HG03280 (cell line): ENCODE results near the gene WDR86.

Source experiments
- ATAC-seq: cut with Tn5 transposase; IDR thresholded peaks from one replicate; pipeline ENCODE4 v1.9.1; 2021; ENCODE audit warnings: mild to moderate bottlenecking, moderate library complexity; ENCODE audit not compliant: unreplicated experiment

The WDR86 gene, protein sequence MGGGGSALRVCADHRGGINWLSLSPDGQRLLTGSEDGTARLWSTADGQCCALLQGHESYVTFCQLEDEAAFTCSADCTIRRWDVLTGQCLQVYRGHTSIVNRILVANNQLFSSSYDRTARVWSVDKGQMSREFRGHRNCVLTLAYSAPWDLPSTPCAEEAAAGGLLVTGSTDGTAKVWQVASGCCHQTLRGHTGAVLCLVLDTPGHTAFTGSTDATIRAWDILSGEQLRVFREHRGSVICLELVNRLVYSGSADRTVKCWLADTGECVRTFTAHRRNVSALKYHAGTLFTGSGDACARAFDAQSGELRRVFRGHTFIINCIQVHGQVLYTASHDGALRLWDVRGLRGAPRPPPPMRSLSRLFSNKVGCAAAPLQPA

DNA sequence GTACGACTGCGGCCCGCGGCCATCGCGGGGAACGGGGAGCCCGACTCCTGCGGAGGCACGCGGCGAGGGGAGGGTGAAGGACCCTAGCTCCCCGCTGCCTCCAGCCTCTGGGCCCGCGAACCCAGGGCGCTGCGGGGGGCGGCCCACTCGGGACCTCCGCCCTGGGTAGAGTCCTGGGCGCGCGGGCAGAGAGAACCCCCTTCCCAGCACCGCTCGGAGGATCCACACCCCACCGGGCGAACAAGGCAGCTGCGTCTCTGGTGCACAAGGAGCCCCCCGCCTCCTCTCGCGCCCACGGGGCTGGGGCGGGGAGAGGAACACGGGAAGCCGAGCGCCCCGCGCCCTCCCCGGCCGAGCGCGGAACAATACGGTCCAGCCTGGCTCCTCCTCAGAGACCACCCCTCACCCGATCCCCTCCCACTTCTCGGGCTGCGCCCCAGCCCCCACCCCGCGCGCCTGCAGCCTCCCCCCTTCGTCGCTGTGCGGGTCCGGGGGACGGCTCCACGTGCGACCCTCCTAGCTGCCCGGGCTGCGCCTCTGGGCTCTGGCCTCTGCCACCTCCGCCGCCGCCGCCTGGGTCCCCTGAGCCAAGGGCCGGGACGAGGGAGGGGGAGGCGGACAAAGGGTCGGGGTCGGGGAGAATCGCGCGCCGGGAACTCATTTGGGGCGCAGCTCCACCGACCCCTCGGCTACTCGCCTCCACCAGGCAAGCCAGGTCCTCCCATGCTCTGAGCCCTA lies at the start of gene WDR86:
Gene WDR86 (minus strand): TSS at position 372 of the 738 bp plus-strand sequence. CDS start 449 bp downstream, outside the sequence.
- ATAC-seq: no peak

DNA sequence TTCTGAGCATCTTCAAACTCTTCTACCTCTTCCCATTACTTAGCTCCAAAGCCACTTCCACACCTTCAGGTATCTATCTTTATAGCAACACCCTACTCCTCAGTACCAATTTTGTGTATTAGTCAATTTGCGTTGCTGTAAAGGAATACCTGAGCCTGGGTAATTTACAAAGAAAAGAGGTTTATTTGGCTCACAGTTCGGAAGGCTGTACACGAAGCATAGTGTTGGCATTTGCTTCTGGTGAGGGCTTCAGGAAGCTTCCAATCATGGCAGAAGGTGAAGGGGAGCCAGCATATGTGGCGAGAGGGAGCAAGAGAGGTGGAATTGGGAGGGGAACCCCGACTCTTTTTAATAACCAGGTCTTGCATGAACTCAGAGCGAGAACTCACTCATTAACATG lies 47.7 kb upstream of the WDR86 start:
- no peak for ATAC-seq

DNA sequence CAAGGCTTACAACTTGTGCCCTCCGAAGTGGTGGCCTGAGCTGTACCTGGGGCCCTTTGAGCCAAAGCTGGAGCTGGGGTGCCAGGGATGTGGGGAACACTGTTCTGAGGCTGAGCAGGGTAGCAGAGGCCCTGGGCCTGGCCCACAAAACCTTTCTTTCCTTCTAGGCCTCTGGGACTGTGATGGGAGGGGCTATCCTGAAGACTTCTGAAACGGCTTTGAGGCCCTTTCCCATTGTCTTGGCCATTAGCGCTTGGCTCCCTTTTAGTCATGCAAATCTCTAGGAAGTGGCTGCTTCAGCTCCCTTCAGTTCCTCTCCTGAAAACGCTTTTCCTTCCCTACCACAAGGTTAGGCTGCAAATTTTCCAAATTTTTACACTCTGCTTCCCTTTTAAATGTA lies 46.9 kb upstream of the WDR86 start:
- ATAC-seq: no peak

DNA sequence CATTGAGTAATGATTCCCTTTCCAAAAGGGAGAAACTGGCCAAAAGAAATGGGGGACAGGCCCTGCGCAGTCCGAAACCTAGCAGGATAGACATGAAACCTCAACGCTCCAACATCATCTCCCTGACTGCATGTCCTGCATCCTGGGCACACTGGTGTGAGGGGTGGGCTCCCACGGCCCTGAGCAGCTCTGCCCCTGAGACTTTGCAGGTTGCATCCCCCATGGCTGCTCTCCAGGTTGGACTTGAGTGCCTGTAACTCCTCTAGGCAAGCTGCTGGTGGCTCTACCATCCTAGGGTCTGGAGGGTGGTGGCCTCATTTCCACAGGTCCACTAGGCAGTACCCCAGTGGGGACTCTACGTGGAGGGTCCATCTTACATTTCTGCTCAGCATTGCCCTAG lies 46.4 kb upstream of the WDR86 start:
- ATAC-seq: no peak

DNA sequence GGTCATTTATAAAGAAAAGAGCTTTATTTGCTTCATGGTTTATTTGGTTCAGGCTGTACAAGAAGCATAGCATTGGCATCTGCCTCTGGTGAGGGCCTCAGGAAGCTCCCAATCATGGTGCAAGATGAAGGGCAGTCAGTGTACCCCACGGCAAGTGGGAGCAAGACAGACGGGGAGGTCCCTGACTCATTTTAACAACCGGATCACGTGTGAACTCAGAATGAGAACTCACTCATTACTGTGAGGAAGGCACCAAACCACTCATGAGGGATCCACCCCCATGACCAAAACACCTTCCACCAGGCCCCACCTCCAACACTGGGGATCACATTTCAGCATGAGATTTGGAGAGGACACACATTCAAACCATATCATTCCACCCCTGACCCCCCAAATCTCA lies 45.9 kb upstream of the WDR86 start:
- ATAC-seq: no peak

DNA sequence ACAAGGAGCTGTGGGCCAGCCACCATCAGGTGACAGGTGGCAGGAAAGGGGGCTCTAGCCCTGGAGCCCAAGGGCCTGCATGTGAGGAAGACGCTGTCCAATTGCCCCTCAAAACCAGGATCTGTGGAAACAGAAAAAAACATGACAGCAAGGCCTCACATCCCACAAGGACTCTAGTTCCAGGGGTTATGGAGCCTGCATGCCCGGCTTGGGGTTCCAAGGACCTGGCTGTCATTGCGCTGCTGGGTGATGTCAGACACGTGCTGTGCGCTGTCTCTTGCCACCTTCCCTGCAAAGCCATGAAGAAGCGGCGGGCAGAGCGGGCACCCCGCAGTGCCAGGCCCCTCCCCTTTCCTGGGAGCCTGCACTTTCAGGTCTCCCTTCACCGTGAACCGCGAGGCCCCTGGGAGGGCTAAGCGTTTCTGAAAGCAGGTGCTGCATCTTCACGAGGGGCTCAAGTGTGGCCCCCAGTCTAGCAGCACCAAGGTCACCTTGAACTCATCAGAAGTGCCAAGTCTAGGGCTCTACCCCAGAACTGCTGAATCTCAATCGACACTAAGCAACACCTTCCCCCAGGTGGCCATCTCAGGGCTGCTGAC lies 45.2 kb upstream of the WDR86 start:
- ATAC-seq: no peak

DNA sequence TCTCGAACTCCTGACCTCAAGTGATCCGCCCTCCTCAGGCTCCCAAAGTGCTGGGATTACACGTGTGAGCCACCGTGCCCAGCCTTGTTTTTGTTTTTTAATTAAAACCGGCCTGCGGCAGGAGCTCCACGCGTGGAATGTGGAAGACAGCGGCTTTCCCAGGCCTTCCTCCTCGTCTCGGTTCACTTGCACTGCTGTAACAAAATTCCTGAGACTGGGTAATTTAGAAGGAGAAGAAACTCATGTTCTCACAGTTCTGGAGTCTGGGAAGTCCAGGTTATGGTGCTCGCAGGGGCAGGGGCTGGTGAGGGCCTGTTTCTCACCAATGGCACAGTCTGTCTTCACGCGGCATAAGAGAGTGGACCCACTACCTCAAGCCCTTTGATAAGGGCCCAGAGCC lies 44.5 kb upstream of the WDR86 start:
- no peak for ATAC-seq

DNA sequence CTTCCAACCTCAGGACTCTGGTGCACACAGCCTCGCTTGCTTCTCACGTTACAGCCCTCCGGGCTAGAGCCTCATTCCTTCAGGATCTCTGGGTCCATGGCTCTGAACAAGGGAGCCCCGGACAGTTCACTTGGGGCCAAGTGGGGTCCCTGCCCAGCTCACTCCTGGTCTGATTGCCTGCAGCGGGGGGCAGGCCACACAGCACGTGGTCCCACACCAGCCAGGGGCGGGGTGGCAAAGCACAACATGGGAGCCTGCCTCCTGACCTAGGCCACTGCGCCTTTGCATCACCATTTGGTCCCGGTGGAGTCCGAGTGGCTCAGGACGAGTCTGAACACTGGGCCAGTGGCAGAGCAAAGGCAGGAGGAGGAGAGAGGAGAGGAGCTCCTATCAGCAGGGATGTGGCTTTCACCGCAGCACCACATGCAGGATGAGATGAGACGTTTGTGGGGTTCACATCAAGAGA lies 43.5 kb upstream of the WDR86 start:
- ATAC-seq: no peak

DNA sequence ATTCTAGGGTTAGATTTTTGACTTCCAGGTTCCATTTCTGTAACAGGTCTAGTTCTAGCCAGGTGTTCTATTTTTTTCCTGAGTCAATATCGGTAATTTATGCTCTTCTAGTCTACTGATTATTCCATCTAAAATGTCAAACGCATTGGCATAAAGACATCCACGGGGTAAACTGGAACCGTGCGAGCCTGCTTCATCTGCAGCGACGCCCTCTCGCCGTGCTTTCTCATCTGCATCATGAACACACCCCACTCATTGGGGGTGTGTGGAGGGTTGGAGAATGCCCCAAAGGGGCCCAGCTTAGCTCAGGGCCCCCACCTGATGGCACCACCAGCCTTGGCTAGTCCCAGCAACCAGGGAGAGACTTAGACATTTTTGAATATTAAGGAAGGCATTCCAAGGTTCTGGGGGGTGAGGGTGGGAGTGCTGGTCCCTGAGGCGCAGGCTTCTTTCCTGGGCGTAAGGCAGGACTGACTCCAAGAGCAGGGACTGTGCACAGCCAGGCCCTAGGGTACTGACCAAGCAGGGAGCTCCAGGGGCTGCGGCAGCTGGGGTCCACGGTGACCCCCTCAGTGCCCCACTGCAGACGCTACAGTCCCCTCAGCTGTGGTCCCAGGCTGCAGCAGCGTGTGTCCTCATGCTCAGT lies 43.0 kb upstream of the WDR86 start:
- no peak for ATAC-seq

DNA sequence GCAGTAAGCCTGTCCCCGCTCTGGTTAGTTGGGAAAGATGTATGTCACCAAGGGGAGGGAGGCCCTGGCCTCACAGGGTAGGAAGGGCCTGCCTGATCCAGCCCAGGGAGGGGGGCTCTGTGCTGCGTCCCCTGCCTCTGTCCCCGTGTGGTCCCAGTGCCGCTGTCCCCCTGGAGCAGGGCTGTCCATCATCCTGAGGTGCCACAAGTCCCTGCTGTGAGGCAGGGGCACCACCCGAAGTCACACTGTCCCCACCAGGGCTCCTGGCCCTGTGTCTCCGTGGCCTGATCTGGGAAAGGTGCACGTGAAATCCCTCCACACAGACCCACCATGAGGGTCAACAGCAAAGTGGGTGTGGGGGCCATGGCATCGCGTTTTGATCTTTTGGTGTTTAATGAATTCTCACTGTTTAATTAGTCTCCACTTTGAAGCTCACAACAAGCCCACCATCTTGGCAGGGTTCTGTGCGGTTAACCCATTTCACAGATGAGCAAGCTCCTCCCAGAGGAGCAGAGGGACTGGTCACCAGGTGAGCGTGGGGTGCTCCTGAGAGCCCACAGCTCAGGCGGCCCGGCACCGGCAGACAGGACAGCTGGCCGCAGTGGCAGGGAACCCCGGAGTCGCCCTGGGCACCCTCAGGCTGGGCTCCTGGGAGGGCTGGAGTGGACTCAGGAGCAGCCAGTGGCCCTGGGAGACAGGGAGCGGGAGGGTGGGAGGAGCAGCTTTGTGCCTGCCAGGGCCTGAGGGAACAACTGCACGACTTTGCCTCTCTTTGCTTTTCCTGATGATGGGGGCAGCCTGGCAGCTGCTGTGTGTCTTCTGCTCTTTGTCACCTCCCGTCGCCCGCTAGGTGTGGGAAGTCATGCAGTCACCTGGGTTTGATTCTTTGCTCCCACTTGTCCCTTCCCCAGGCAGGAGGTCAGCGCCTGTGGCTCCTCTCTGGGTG lies 42.1 kb upstream of the WDR86 start:
- no peak for ATAC-seq

DNA sequence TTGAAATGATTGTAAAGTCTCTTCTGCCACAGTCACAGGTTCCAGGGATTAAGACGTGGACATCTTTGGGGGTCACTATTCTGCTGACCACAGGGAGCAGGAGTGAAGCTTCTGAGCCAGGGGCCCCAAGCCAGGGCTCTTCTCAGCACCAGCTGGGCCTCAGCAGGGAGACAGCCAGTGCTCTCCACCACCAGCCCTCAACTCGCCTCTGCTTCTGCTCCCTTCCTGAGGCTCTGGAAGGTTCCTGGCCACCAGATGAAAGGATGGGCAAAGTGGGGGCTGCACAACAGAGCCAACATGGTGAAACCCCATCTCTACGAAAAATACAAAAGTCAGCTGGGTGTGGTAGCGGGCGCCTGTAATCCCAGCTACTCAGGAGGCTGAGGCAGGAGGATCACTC lies 41.3 kb upstream of the WDR86 start:
- no peak for ATAC-seq

DNA sequence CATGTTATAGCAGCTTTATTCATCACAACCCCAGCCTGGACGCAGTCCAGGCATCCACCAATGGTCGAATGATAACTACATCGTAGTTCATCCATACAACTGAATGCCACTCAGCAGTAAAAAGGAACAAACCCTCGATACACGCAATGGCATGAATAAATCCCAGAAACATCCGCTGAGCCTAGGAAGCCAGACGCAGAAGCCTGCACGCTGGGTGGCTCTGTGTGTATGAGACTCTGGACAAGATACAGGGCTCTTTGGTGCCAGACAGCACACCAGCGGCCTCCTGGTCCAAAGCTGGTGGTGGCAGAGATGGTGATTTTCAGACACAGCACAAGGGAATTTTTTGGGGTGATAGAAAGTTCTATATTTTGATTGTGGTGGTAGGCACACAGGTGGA lies 40.2 kb upstream of the WDR86 start:
- no peak for ATAC-seq

DNA sequence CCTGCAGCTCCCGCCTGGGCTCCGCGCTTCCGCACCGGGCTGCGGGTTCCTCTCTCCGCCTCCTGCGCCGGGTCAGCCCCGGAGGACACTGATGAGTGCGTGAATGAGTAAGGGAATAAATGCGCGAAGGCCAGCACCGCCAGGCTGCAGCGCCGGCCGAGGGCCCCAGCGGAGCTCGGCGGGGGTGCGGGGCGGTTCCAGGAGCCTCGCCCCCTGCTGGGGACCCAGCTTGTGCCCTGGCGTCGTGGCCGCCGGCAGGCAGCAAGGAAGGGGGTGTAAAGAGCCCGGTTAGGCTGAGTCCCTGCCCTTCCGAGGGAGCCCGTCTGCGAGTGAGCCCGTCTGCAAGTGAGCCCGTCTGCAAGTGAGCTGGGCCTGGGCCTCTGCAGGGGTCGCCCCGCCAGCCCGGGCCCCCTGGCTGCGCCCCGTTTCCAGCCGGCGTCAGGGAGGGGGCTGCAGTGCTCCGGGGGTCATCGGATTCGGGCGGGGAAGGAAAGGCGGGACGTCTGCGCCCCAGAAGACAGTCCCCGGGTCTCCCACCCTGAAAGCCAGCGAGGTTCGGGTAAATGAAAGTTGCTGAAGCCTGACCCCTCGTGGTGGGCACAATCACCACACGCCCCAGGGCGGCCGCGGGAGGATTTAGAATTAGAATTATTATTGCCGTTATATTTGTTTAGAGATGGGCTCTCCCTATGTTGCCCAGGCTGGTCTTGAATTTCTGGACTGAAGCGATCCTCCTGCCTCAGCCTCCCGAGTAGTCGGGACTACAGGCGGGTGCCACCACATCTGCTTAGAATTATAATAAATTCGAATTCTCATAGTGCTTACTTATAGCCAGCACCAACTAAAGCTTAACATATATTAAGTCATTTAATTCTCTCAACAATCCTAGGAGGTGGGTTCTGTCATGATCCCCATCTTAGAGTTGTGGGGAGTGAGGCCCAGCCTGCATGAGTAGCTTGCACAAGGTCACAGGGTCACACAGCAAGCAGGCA lies 38.7 kb upstream of the WDR86 start:
- ATAC-seq: peak; percentile 64

DNA sequence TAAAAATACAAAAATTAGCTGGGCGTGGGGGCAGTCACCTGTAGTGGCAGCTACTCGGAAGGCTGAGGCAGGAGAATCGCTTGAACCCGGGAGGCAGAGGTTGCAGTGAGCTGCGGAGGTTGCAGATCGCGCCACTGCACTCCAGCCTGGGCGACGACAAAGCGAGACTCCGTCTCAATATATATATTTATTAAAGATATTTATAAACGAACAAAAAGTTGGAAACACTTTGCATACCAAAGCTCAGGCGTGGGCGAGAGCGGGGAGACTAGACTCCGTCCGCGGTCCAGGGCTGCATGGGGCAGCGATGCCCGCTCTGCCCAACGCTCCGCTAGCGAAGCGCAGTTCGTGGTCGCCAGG lies 38.0 kb upstream of the WDR86 start:
- ATAC-seq: no peak

DNA sequence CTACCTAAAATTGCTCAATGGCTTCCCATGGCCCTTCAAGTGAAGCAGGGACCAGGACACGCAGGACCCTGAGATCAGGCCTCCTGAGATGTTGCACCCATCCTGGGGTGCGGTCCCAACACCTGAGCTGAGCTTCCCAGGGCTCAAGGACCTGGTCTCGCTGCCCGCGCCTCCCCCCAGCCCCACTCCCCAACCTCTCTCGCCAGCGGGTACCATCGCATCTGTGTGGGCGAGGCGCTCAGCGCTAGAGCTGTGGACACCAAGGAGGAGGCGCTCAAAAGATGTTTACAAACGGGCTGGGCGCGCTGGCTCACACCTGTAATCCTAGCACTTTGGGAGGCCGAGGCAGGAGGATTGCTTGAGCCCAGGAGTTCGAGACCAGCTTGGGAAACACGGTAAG lies 37.5 kb upstream of the WDR86 start:
- no peak for ATAC-seq

DNA sequence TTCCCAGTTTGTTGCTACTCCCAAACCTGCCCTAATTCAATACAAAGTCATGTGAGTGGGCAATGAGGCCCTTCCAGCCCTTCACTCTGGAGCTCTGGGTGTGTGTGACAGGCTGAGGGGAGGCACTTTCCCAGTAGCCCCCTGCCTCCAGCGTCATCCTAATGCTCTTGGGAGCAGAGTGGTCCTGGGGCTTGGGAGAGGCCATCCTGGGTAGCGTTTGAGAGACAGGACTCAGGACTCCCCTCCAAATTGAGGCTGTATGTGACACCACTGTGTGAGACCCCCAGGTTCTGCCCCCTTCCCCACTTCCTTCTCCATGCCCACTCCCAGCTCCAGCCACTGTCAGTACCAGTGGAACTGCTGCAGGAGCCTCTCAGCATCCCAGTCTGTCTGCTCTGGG lies 36.6 kb upstream of the WDR86 start:
- ATAC-seq: no peak

DNA sequence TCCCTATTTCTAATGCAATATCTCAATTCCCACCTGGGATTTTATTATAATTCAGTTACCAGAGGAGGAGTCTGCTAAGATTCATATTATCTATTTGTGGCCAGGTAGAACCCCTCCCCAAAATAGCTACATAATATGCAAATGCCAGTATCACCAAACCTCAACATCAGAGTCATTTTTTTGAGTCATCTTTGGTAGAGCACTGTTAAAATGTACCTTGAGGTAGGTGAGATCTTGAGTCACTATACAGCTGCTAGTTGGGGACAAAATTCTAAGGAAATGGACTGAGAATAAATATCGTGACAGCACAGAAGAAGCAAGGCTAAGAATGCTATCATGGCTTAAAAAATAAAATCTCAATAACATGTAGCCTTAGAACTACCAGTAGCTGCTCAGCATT lies 34.8 kb upstream of the WDR86 start:
- ATAC-seq: no peak

DNA sequence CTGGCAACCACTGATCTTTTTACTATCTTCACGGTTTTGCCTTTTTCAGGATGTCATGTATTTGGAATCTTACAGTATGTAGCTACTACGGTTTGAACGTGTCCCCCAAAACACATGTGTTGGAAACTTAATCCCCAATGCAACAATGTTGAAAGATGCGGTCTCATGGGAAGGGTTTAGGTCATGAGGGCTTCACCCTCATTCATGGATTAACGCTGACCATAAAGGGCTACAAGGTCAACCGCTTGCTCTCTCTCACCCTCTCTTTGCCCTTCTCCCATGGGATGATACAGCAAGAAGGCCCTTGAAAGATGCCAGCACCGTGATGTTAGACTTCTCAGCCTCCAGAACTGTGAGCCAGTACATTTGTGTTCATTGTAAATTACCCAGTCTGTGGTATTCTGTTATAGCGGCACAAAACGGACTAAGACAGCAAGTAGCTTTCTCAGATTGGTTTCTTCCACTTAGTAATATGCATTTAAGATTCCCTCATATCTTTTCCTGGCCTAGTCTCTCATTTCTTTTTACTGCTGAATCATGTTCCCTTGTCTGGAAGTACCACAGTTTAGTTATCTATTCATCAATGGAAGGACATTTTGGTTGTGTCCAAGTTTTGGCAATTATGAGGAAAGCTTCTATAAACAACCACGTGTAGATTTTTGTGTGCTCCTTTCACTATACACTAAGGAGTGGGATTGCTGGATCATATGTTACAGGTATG lies 33.1 kb upstream of the WDR86 start:
- no peak for ATAC-seq
